Small intestine (tissue), 7 donors: ENCODE results near the gene SLC25A42. TPM values are rescaled to one million over a fixed set of nuclear protein-coding genes. Genes with fewer than 3 reads are reported as not detected.

ENCODE experiments used
- DNase-seq, 2 donors: peaks; one replicate each; pipeline versions ENCODE4 v3.0.0 to v3.0.0-alpha.2; 2013
- FAIRE-seq: peaks from 2 replicates; lab custom pipeline; 2012; peaks lifted over from hg19 to GRCh38; lab: Jason Lieb, UNC
- H3K27ac ChIP-seq, 3 donors: one replicate each; pipeline ENCODE4 v1.5.1; 2013; ENCODE audit warnings: low read length in 2 of 3, mild to moderate bottlenecking in 2 of 3, control low read depth in 1 of 3, inconsistent platforms in 1 of 3, low read depth in 1 of 3, moderate library complexity in 1 of 3
- H3K27me3 ChIP-seq, 3 donors: one replicate each; pipeline ENCODE4 v1.6.1; 2013; ENCODE audit warnings: low read length in 3 of 3, inconsistent platforms in 1 of 3; ENCODE audit not compliant: control insufficient read depth in 3 of 3, insufficient read depth in 3 of 3
- H3K36me3 ChIP-seq, 3 donors: one replicate each; pipeline ENCODE4 v1.6.1; 2013; ENCODE audit warnings: low read length in 3 of 3, inconsistent platforms in 1 of 3, low read depth in 1 of 3, mild to moderate bottlenecking in 1 of 3, moderate library complexity in 1 of 3; ENCODE audit not compliant: control insufficient read depth in 3 of 3, insufficient read depth in 2 of 3
- H3K4me1 ChIP-seq, 3 donors: one replicate each; pipeline ENCODE4 v1.6.1; 2013; ENCODE audit warnings: low read length in 2 of 3, inconsistent platforms in 1 of 3, low read depth in 1 of 3, mild to moderate bottlenecking in 1 of 3, moderate library complexity in 1 of 3; ENCODE audit not compliant: control insufficient read depth in 3 of 3, insufficient read depth in 2 of 3
- H3K4me3 ChIP-seq, 3 donors: one replicate each; pipeline ENCODE4 v1.5.1; 2013; ENCODE audit warnings: low read length in 3 of 3, control low read depth in 1 of 3, inconsistent platforms in 1 of 3, low read depth in 1 of 3, mild to moderate bottlenecking in 1 of 3, moderate library complexity in 1 of 3
- H3K9me3 ChIP-seq, 2 donors: one replicate each; pipeline ENCODE4 v1.6.1; 2013; ENCODE audit warnings: low read depth in 1 of 2, low read length in 1 of 2; ENCODE audit not compliant: control insufficient read depth in 2 of 2, insufficient read depth in 1 of 2
- WGBS, 3 donors: extraction: QIAGEN DNeasy Blood & Tissue Kit; methylation state at CpG; one replicate each; pipeline ENCODE4 v1.1.7; 2013; 5-methylcytosine and 5-hydroxymethylcytosine counted together
- polyA plus RNA-seq, 4 donors: library from polyadenylated mRNA; stranded (reverse) in 3 of 4; unstranded in 1 of 4; fragments of 200-250 nt in 3 of 4; fragments of 120-200 nt in 1 of 4; gene quantifications; one replicate each; pipeline versions ENCODE4 v1.2.1 to v1.2.3, GENCODE V29; 2013
- donor health status: healthy with polysubstance abuse.
- donor health status: control.
- donor health status: control.
- donor health status: Bipolar disorder and iron deficiency.
- donor health status: healthy.

SLC25A42 gene
- polyA plus RNA-seq, 4 donors = 5.6 to 19.6 (median 9.4) TPM

GRCh38 chr19:19042732-19043280, 21.0 kb upstream of the SLC25A42 start:
- no peak for DNase-seq
- 92 to 97% (median 93%) methylated on average over 13 of the region's 13 CpGs for WGBS, 3 donors
- no peak overlapping the region for H3K4me3 ChIP-seq
- no peaks in the 10 kb centered on the region for H3K27me3 ChIP-seq
- H3K4me1 ChIP-seq = no peaks in the 10 kb centered on the region
- H3K36me3 ChIP-seq = peaks cover 0 to 52% (median 0%) of the 10 kb centered on the region in 3 donors
- no peak for FAIRE-seq
- peaks cover 0 to 4% of the 10 kb centered on the region in 2 donors for H3K9me3 ChIP-seq
- H3K27ac ChIP-seq = no peak overlapping the region

GRCh38 chr19:19043481-19043880, 20.3 kb upstream of the SLC25A42 start:
- Histone ChIP-seq H3K27ac (no peak overlapping the region), H3K36me3 (peaks cover 0 to 56% (median 0%) of the 10 kb centered on the region in 3 donors), H3K27me3 (no peaks in the 10 kb centered on the region), H3K4me3 (no peak overlapping the region), H3K4me1 (no peaks in the 10 kb centered on the region), H3K9me3 (no peaks in the 10 kb centered on the region)
- WGBS, 3 donors = 87 to 100% (median 91%) methylated on average over 4 to 6 of the region's 6 CpGs
- no peak for DNase-seq
- no peak for FAIRE-seq

GRCh38 chr19:19043881-19044280, 19.9 kb upstream of the SLC25A42 start:
- Histone ChIP-seq H3K27ac (no peak overlapping the region), H3K4me3 (no peak overlapping the region), H3K9me3 (no peaks in the 10 kb centered on the region), H3K36me3 (peaks cover 0 to 54% (median 0%) of the 10 kb centered on the region in 3 donors), H3K27me3 (no peaks in the 10 kb centered on the region), H3K4me1 (no peaks in the 10 kb centered on the region)
- no peak for FAIRE-seq
- no peak for DNase-seq
- 93 to 96% (median 95%) methylated on average over 6 of the region's 6 CpGs for WGBS, 3 donors

DNA sequence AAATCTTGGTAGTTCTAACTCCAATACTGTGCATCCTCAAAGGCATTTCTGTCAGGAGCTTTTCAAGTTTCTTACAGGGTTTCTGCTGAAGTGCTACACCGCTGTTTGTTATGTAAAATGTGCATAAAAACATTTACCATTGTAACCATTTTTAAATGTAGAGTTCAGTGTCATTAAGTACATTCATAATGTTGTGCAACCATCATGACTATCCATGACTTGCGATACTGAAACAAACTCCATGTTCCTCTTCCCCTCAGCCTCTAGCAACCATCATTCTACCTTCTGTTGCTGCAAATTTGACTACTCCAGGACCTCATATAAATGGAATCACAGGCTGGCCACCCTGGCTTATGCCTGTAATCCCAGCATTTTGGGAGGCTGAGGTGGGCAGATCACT, 14.4 kb upstream of the SLC25A42 start:
- H3K9me3 ChIP-seq = no peaks in the 10 kb centered on the region
- H3K4me3 ChIP-seq = no peak overlapping the region
- 94 to 98% (median 97%) methylated on average over 2 of the region's 2 CpGs for WGBS, 3 donors
- H3K36me3 ChIP-seq = peaks cover 0 to 69% (median 5%) of the 10 kb centered on the region in 3 donors
- H3K27ac ChIP-seq = no peak overlapping the region
- no peaks in the 10 kb centered on the region for H3K4me1 ChIP-seq
- DNase-seq (no peak), FAIRE-seq (no peak)
- no peaks in the 10 kb centered on the region for H3K27me3 ChIP-seq

GRCh38 chr19:19050104-19050503, 13.7 kb upstream of the SLC25A42 start:
- FAIRE-seq = no peak
- H3K4me1 ChIP-seq = no peaks in the 10 kb centered on the region
- H3K27me3 ChIP-seq = no peaks in the 10 kb centered on the region
- no peaks in the 10 kb centered on the region for H3K9me3 ChIP-seq
- no peak overlapping the region for H3K27ac ChIP-seq
- no peak for DNase-seq
- H3K36me3 ChIP-seq = peaks cover 0 to 70% (median 5%) of the 10 kb centered on the region in 3 donors
- H3K4me3 ChIP-seq = no peak overlapping the region
- 90 to 96% (median 94%) methylated on average over 4 of the region's 4 CpGs for WGBS, 3 donors

- no peaks in the 10 kb centered on the region for H3K27me3 ChIP-seq
- 90 to 93% (median 92%) methylated on average over 2 of the region's 2 CpGs for WGBS, 3 donors
- H3K4me3 ChIP-seq = no peak overlapping the region
- FAIRE-seq (no peak), DNase-seq (no peak)
- H3K4me1 ChIP-seq = no peaks in the 10 kb centered on the region
- no peak overlapping the region for H3K27ac ChIP-seq
- peaks cover 0 to 75% (median 5%) of the 10 kb centered on the region in 3 donors for H3K36me3 ChIP-seq
- H3K9me3 ChIP-seq = no peaks in the 10 kb centered on the region
Measured at GRCh38 chr19:19050731-19051130, 13.1 kb upstream of the SLC25A42 start.

DNA sequence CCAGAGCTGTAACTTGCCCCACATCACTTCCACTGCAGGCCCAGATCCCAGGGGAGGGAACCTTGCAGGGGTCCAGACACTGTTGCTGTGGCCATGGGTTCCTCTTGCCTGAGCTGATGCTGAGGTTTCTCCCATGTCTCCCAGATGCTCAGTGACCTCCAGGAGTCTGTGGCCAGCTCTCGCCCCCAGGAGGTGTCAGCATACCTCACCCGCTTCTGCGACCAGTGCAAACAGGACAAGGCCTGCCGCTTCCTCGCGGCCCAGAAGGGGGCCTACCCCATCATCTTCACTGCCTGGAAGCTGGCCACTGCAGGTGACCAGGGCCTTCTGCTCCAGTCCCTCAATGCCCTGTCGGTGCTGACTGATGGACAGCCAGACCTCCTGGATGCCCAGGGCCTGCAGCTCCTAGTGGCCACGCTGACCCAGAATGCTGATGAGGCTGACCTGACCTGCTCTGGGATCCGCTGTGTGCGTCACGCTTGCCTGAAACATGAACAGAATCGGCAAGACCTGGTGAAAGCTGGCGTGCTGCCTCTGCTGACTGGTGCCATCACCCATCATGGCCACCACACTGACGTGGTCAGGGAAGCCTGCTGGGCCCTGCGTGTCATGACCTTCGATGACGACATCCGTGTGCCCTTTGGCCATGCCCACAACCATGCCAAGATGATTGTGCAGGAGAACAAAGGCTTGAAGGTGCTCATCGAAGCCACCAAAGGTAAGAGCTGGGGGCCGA, 12.1 kb upstream of the SLC25A42 start:
- Histone ChIP-seq H3K27ac (no peak overlapping the region), H3K36me3 (peaks cover 0 to 73% (median 5%) of the 10 kb centered on the region in 3 donors), H3K4me1 (no peaks in the 10 kb centered on the region), H3K4me3 (no peak overlapping the region), H3K9me3 (no peaks in the 10 kb centered on the region), H3K27me3 (no peaks in the 10 kb centered on the region)
- DNase-seq (no peak), FAIRE-seq (no peak)
- WGBS, 3 donors = 95 to 96% (median 95%) methylated on average over 20 of the region's 20 CpGs

DNA sequence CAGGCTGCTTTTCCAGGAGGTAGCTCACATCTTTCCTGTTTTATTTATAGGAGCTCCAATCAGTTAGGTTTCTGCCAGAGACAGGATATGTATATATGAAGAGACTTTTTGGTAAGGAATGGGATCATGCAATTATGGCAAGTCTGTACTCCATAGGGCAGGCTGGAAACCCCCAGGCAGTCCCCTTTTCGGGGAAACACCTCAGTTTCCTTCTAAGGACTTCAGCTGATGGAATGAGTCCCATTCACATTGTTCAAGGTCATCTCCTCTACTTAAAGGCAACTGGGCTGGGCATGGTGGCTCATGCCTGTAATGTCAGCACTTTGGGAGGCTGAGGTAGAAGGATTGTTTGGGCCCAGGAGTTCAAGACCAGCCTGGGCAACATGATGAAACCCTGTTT, 10.9 kb upstream of the SLC25A42 start:
- FAIRE-seq = no peak
- WGBS, 3 donors = 82 to 92% (median 91%) methylated on average over 1 of the region's 1 CpG
- peaks cover 0 to 76% (median 5%) of the 10 kb centered on the region in 3 donors for H3K36me3 ChIP-seq

More for the DNA sequence above, 10.9 kb upstream of the SLC25A42 start:
- H3K27me3 ChIP-seq = no peaks in the 10 kb centered on the region
- no peaks in the 10 kb centered on the region for H3K9me3 ChIP-seq
- DNase-seq = no peak
- H3K27ac ChIP-seq = no peak overlapping the region
- no peak overlapping the region for H3K4me3 ChIP-seq
- peaks cover 0 to 6% (median 0%) of the 10 kb centered on the region in 3 donors for H3K4me1 ChIP-seq
